HG02588 (cell line): ENCODE measurements around the gene LGR6.

Experiments
- ATAC-seq: cut with Tn5 transposase; IDR thresholded peaks from one replicate; pipeline ENCODE4 v1.9.1; 2021; ENCODE audit warnings: mild to moderate bottlenecking, moderate library complexity; ENCODE audit not compliant: unreplicated experiment

LGR6 gene

DNA sequence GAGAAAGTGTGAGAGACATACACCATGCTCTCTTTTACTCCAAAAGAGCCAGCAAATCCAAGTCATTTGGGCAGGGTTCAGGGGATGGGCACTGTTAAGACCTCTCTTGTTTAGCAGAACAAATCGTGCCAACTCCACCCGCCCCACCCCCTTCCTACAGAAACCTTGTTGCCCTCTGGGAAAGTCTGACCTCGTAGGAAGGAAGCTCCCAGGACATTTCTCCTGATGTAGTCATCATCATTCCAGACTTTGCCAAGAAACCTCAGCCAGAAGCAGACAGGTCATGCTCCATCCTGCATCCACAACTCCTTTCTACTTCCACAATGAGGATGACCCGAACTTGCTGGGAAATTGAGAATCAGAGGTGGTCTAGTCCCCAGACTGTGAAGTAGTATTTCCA lies 90.4 kb downstream of the LGR6 start:
- ATAC-seq, result no peak

DNA sequence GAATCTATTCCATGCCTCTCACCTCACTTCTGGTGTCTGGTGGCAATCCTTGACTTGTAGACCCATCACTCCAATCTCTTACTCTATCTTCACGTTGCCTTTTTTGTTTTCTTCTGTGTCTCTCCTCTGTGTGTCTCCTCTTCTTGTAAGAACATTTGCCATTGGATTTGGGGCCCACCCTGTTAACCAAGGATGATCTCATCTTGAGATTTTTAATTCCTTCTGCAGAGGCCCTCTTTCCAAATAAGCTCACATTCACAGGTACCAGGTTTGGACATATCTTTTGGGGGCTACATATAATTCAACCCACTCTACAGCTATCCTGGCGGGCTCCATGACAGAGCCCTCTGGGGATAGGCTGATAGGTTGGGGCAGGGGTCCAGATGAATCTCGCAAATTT lies 92.3 kb downstream of the LGR6 start:
- no peak for ATAC-seq

DNA sequence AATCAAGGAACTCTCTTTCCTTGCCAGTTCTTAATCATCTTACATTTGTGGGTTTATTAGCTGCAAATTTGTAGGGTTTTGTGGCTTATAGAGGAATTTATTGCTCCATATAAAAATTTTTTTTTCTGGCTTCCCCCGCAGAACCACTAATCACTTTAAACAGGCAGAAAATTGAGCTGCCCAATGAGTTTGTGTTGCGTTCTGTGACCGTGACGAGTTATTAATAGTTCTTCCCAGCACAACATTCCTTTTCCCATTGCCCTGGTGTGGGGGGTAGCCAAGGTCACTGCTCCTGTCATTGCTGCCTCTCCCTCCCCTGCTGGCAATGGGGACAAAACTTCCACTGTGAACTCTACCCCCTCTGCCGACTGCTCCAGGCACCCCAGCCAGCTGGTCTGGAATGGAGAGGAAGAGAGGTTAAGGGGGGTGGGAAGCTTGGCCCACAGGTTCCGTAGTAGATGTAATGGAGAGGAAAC lies 93.1 kb downstream of the LGR6 start:
- no peak for ATAC-seq

DNA sequence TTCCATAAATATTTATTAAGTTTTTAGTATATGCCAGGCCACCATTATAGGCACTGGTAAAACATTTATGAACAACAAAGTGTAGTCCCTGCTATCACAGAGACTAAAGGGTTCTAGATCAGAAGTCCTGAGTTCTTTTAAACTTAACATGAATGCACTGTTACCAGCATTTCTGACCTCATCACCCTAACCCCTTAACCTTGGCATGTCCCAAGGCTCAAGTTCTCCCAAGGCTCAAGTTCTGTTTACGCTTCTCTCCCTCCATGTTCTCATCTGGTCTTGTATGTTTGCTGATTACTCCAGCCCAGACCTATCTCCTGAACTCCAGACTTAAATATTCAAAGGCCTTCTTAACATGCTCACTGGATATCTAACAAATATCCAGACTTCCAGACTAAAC lies 93.6 kb downstream of the LGR6 start:
- ATAC-seq, result no peak

DNA sequence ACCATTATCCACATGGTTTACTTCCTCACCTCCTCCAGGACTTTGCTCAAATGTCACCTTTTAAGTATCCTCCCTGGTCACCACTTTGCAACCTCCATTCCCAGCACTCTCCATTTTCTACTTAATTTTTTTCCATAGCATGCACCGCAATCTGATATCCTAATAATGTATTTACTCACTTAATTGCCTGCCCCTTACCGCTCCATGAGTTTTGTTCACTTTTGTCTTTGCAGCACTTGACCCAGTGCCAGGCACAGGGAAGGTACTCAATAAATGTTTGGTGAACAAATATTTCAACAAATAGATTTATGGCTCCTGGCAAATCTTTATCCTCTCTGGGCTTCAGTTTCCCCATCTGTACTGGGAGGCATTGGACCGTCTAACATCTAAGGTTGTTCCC lies 94.6 kb downstream of the LGR6 start:
- no peak for ATAC-seq

DNA sequence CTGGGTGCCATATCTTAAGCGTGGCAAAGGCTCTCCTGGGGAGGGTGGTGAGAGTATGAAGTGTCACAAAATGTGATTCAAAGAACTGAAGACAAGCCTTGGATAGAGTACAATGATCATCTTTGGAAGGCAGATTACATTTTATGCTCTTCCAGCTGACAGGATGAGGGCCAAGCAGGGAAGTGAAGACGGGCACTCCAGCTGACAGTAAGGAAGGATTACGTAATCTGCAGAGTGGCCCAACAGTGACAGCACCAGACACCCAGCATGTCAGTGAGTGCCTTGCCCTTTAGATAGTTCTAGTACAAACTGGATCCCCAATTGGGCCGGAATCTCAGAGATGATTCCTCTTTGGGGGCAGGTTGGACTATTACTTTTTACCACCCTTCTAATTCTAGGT lies 95.4 kb downstream of the LGR6 start:
- ATAC-seq, result no peak

DNA sequence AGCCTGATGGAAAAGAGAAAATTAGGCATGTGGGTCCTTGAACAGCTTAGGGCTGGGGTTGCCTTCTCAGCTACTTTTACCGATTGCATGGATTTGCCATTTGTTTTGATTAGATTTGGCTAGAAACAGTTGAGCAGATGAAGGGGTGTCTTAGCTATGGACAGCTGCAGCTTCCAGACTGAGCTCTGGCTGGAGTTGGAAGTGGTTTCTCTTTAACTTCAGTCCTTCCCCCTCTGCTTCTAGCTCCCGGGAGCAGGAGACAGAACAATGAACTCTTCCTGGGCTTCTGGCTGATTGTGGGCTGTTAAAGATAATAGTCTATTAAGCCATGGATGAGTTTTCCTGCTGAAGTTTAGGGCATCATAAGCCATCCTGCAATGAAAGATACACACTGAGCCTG lies 97.4 kb downstream of the LGR6 start:
- ATAC-seq, result no peak

DNA sequence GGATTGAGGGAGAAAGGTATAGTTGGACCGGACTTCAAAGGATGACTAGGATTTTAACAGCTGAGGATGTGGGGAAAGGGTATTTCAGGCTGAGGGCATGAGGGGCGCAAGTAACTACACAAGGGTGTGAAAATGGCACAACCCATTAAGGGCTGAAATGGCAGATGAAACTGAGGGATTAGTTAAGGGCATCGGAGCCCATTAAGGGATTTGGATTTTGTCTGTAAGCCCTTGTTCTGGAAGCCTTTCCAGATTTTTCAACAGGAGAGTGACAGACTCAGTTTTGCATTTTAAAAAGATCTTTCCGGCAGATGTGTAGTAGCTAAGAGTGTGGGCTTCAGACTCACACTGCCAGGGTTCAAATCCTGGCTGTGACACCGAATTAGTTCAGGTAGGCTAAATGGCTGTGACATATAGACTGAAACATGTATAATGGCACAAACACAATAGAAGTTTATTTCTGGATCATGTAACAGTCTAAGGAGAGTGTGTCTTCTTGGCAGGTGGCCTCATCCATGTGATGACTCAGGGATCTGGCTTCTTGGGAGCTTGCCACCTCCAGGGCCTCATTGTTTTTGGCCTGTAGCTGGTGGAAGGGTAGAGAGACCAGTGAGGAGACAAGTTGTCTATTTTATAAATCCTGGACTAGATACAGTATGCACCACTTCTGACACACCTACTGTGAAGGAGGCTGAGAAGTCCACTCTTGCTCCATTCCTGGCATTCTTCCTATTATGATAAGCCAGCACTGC lies 98.5 kb downstream of the LGR6 start:
- ATAC-seq, result no peak

DNA sequence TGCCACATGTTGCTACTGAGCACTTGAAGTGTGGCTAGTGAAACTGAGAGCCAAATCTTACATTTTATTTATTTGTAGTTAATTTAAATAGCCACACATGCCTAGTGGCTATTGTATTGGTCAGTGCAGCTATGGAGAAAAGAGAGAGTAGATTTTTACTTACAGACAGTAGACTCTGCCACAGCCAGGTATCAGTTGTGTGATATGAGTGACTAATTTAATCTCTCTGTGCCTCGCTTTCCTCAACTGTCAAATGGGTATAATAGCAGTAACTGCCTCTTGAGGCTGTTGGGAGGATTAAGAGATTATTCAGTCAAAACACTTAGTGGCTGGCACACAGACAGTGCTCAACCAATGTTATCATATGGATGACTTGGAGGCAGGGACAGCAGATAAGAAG lies 99.2 kb downstream of the LGR6 start:
- ATAC-seq, result no peak

DNA sequence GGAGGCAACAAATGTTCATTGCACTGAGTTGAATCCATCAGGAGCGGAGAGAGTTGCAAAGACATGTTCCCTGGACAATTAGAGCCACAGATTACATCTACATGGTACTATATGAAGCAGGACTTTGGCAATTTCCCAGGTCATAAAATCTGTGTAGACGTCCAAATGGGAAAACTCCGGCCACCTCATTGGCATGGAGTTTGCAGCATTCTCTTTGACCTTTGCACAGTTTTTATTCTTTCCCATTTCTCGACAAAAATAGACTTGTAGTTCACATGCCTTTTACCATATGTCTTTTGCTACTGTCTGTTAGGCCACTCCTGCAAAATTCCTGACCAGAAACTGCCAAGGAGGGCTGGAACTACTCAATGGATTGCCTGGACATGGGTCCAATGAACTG lies 100.0 kb downstream of the LGR6 start:
- no peak for ATAC-seq

DNA sequence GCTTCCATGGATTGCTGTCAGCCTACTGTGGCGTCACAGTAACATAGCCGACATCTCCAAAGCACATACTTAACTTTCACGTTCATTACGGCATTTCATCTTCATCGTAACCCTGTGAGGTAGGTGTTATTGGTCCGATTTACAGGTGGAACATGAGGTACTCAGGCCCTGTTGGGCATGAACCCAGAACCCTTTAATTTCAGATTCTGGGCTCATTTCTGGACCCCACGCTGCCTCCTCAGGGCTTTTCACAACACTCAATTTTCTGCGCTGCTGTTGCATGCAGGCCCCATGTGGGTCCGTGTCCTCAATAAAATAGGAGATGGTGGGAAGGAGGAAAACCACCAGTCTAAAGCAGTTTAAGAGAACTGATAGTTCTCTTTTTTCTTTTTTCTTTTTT lies 108.6 kb downstream of the LGR6 start:
- no peak for ATAC-seq

DNA sequence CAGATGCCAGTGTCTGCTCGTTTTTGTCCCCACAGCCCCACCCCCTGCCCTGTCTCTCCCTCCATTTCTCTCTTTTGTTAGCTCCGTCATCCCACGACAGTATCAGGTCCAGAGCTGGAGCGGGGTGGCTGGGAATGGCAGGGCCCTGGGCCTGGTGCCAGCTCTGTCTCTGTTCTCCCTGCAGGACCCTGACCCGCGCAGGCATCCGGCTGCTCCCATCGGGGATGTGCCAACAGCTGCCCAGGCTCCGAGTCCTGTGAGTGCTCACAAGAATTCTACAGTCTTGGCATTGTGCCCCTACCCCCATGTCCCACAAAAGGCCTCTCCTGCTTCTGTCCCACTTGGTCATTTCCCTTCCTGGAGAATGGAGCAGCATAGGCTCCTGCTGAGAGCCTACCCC lies 110.8 kb downstream of the LGR6 start:
- ATAC-seq, result no peak

DNA sequence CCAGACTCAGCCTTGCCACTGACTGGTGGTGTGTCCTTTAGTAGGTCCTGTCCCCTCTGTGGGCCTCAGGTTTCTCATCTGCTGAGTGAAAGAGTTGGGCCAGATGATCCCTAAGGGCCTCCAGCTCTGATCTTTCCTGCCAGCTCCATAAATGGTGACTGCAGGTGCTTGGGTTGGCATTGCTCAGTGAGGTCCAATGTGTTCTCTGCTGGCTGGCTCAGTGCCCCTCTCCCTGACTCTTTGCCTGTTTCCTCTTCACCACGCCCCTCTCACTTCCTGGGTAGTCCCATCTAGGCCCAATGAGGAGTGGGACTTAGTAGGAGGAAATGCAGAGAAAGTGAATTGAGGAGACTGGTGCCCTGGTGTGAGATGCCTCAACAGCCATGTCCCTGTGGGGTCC lies 111.6 kb downstream of the LGR6 start:
- no peak for ATAC-seq

DNA sequence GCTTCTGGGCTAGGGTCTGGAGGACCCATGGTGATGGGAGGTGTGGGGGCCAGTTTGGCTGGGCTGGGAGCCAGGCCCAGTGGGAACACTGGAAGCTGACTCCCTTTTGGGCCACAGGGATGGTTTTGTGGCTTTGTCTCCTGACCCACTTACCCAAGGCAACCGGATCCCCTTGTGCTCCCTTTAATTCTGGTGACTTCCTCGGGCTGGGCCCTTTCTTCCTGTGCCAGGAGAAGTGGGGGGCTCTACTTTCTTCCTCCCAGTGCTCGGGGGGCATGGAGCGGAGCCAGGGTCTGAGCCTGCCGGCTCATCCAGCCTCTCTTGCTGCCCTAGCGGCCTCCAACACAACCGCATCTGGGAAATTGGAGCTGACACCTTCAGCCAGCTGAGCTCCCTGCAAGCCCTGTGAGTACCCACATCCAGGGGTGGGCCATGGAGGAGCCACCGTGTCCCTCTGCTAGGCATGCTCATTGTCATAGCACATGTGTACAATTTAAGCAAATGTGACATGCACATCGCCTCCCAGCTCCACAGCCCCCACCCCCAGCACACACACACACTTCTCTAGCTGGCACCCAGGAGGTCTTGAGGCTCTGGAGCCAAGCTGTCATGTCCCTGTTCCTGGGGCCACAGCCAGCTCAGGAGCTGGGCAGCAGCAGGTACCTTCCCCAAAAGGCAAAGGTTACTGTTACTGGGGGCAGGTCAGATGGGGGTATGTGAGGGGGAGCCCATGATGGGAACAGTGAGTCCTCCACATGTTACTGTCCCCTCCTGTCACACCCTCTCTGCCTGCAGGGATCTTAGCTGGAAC lies 113.1 kb downstream of the LGR6 start:
- ATAC-seq, result no peak

DNA sequence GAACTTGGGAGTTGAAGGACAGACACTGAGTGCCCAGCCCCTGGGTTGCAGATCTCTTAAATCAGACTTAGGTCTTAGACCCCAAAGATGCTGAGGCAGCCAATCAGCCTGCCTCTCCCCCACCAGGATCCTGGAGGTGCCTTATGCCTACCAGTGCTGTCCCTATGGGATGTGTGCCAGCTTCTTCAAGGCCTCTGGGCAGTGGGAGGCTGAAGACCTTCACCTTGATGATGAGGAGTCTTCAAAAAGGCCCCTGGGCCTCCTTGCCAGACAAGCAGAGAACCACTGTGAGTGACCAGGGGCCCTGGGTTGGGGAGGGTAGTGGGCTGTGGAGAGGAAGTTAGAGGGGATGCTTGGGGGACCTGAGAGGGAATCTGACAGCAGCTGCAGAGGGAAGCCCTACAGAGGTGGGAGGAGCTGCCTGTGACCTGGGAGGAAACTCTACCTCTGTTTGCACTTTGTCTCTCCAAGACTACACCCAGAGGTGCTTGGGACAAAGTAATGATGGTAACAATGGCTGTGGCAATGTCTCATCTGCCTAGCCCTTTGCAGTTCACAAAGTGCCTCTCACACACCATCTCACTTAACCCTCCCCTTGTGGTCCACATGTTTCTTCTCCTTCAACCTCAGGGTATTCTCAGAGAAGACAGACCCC lies 116.6 kb downstream of the LGR6 start:
- no peak for ATAC-seq

DNA sequence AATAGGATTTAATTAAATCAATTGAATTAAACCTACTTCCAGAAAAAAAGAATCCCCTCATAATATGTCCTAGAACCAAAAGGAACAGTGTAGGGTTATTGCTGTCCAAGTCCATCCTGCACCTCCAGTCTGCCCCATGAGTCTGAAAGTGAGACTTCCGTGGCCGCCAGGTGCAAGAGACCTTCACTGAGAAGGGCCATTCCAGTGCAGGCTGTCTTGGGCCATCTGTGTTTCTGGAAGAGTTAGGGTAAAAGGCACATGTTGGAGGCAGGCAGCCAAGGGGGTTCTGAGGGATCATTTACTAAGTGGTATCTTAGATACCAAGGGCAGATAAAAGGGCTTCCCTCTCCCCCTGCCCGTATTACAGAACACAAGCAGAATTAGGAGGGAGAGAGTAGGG lies 117.1 kb downstream of the LGR6 start:
- no peak for ATAC-seq

DNA sequence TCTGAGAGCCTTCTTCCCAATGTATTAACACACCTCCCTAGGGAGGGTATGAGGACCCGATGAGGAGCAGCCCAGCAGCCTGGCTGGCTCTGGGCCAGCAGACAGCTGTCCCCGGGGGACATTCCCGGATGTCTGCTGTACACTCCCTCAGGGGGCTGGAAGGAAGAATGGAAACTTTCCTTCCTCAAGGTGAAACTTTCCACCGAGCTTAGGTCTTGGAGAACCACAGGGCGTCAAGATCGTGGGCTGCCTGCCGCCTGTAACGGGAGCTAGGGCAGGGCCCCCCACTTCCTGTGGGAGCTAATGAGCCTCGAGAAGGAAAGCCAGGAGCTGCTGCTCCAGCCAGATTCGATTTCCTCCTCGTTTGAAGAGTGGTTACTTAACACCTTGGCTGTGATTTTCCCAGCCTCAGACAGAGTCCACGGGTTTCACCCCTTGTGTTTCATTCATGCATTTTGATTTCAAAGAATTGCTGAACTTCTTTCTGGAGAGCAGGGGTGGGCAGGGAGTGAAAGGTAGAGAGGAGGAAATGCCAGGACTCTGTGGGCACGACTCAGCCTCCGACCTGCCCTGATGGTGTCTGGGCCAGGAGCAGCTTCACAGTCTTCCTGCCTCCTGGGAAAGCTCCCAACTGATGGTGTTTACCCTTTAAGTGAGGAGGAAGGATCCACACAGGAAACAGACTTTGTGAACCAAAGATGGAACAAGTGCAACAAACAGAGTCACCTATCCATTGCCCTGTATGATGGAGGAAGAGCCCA lies 118.5 kb downstream of the LGR6 start:
- no peak for ATAC-seq

DNA sequence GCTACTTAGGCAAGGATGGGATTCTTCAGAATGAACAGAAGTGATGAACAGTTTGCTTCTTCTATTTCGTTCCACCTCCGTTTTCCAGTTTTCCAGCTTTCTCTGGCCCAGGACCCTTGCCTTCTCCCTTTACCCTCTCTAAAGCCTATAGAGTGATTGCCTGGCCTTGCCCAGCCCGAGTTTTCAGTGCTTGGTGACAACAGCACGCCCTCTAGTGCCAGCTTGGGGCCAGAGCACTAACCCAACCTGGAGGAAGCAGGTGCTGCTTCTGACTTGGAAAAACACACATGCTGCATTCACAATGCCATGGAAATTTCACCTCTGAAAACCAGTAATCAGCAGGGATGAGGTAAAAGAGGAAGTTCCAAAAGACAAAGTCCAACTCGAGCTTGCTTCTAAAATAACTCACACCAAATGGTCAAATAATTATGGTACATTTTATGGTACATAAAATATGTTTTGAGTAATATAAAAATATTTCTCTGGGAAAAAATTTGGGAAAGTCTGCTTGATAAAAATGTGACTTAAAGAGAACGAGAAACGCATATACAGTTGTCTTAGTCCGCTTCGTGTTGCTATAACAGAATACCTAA lies 122.1 kb downstream of the LGR6 start:
- ATAC-seq, result no peak

DNA sequence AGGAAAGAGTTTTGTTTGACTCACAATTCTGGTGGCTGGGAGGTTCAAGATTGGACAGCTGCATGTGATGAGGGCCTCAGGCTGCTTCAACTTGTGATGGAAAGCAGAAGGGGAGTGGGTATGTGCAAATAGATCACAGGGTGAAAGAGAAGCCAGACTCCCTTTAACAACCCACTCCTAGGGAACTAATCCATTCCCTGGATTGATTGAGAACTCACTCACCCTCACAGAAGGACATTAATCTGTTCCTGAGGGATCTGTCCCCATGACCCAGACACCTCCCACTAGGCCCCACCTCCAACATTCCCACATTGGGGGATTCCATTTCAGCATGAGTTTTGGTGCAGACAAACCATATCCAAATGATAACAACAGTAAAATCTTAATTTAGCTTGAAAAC lies 122.6 kb downstream of the LGR6 start:
- ATAC-seq, result no peak

DNA sequence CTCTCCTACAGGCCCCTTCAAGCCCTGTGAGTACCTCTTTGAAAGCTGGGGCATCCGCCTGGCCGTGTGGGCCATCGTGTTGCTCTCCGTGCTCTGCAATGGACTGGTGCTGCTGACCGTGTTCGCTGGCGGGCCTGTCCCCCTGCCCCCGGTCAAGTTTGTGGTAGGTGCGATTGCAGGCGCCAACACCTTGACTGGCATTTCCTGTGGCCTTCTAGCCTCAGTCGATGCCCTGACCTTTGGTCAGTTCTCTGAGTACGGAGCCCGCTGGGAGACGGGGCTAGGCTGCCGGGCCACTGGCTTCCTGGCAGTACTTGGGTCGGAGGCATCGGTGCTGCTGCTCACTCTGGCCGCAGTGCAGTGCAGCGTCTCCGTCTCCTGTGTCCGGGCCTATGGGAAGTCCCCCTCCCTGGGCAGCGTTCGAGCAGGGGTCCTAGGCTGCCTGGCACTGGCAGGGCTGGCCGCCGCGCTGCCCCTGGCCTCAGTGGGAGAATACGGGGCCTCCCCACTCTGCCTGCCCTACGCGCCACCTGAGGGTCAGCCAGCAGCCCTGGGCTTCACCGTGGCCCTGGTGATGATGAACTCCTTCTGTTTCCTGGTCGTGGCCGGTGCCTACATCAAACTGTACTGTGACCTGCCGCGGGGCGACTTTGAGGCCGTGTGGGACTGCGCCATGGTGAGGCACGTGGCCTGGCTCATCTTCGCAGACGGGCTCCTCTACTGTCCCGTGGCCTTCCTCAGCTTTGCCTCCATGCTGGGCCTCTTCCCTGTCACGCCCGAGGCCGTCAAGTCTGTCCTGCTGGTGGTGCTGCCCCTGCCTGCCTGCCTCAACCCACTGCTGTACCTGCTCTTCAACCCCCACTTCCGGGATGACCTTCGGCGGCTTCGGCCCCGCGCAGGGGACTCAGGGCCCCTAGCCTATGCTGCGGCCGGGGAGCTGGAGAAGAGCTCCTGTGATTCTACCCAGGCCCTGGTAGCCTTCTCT lies 124.6 kb downstream of the LGR6 start:
- no peak for ATAC-seq
